ENCODE results near the gene APOBEC3H. TPM values are rescaled to one million over a fixed set of nuclear protein-coding genes. Genes with fewer than 3 reads are reported as not detected.

APOBEC3H gene
- total RNA-seq, 1 donor from 2014 or later = not detected

GRCh38 chr22:39114112-39114511, 17.1 kb downstream of the APOBEC3H start:
- no peak for ATAC-seq

- ATAC-seq = no peak
Observed at GRCh38 chr22:39115570-39115969, 18.5 kb downstream of the APOBEC3H start.

GRCh38 chr22:39115977-39116621, 19.1 kb downstream of the APOBEC3H start:
- no peak for ATAC-seq

- peak; percentile 23 for ATAC-seq
Observed at GRCh38 chr22:39117585-39118191, 20.6 kb downstream of the APOBEC3H start.

GRCh38 chr22:39120983-39121382, 23.9 kb downstream of the APOBEC3H start:
- no peak for ATAC-seq

GRCh38 chr22:39122772-39123470, 25.9 kb downstream of the APOBEC3H start:
- ATAC-seq = no peak

GRCh38 chr22:39123751-39124581, 26.9 kb downstream of the APOBEC3H start:
- no peak for ATAC-seq

GRCh38 chr22:39125622-39126021, 28.6 kb downstream of the APOBEC3H start:
- no peak for ATAC-seq

- peak; percentile 10 for ATAC-seq
Observed at GRCh38 chr22:39128508-39128907, 31.5 kb downstream of the APOBEC3H start.

- ATAC-seq = no peak
Observed at GRCh38 chr22:39129081-39129480, 32.0 kb downstream of the APOBEC3H start.

- ATAC-seq = no peak
Observed at GRCh38 chr22:39129746-39130145, 32.7 kb downstream of the APOBEC3H start.

GRCh38 chr22:39130152-39130704, 33.2 kb downstream of the APOBEC3H start:
- ATAC-seq = no peak

GRCh38 chr22:39130892-39131855, 34.1 kb downstream of the APOBEC3H start:
- no peak for ATAC-seq

GRCh38 chr22:39132281-39132680, 35.2 kb downstream of the APOBEC3H start:
- no peak for ATAC-seq

- ATAC-seq = no peak
Observed at GRCh38 chr22:39132871-39133524, 36.0 kb downstream of the APOBEC3H start.

GRCh38 chr22:39133871-39134270, 36.8 kb downstream of the APOBEC3H start:
- peak; percentile 4 for ATAC-seq

GRCh38 chr22:39134366-39135091, 37.5 kb downstream of the APOBEC3H start:
- ATAC-seq = peak; percentile 6

GRCh38 chr22:39135092-39135896, 38.2 kb downstream of the APOBEC3H start:
- peak; percentile 43 for ATAC-seq

- ATAC-seq = no peak
Observed at GRCh38 chr22:39136317-39136716, 39.3 kb downstream of the APOBEC3H start.
